MG63 (cell line): ENCODE data around the gene GOLGA6L7. TPM values are rescaled to one million over a fixed set of nuclear protein-coding genes. Genes with fewer than 3 reads are reported as not detected.

Experiments used
- DNase-seq: peaks from one replicate; pipeline ENCODE4 v3.0.0-alpha.2; 2020
- H3K27me3 ChIP-seq: fragments of 250-450 bp; sonication (Bioruptor Pico); 2 replicates; pipeline ENCODE4 v1.5.1; 2020; ENCODE audit warnings: mild to moderate bottlenecking, moderate library complexity
- H3K36me3 ChIP-seq: fragments of 250-450 bp; sonication (Bioruptor Pico); 2 replicates; pipeline ENCODE4 v1.5.1; 2020; ENCODE audit warnings: mild to moderate bottlenecking, moderate library complexity
- H3K4me3 ChIP-seq: fragments of 250-450 bp; sonication (Bioruptor Pico); 2 replicates; pipeline ENCODE4 v1.5.1; 2020; ENCODE audit warnings: mild to moderate bottlenecking, moderate library complexity
- H3K9me3 ChIP-seq: fragments of 250-450 bp; sonication (Bioruptor Pico); 2 replicates; pipeline ENCODE4 v1.5.1; 2020; ENCODE audit warnings: mild to moderate bottlenecking, moderate library complexity
- total RNA-seq: library from RNA; depleted of rRNA; stranded (reverse); fragments of >200 nt; shearing (Covaris generic); gene quantifications from 2 replicates; pipeline ENCODE4 v1.2.3, GENCODE V29; 2014; ENCODE audit warnings: low replicate concordance

GOLGA6L7 gene
- total RNA-seq, 1 experiment from 2014 or later: not detected

DNA sequence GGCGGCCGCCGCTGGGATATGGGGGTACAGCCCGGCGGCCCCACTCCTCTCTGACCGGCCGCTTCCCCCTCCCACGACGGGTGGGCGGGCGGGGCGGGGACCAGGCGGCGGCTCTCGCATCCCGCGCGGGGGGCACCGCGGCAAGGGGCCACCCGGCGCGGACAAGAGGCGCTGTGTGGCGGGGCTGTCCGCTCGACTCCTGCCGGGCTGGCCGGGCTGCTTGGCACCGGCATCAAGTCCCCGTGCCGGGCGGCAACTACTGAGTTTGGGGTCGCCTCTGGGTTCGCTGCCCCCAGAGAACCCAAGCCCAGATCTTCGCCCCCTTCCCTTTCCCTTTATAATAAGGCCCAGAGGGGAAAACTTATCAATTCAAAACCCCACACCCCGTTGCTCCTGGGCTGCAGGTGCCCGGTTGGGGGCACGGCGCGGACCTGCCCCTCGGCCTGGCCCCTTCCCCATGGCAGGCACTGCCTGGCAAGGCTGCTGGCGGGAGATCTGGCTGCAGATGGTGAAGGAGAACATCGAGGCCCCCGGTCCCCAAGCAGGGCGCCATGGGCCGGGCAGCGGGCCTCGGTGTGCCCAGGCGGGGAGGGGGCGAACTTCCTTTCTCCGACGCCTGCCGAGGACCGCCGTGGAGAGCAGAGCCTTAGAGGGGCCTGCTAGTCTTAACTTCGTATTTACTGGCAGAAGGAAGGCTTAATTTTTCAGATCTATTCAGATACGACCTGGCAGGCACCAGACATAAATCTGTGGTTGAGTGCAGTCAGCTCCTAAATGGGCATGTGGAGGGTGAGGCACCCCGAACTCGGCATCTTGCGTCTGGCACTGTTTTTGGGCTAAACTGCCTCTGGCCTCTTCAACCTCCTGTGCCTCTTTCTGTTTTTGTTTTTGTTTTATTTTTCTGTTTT is 38.2 kb upstream of the GOLGA6L7 start:
- DNase-seq: no peak

GRCh38 chr15:28885630-28886430 is 37.4 kb upstream of the GOLGA6L7 start, which contains the start of gene APBA2:
TSS of gene APBA2 (plus strand) at chr15:28885974. CDS start at chr15:29053885, 167,911 bp downstream.
- Histone ChIP-seq H3K4me3 (peak within 1 kb of the TSS; percentile 58), H3K36me3 (no peaks in the 10 kb centered on the region), H3K27me3 (no peaks in the 10 kb centered on the region), H3K9me3 (no peaks in the 10 kb centered on the region)
- DNase-seq: peak; percentile 50

More for the DNA sequence above, 38.2 kb upstream of the GOLGA6L7 start:
- Histone ChIP-seq H3K9me3 (no peaks in the 10 kb centered on the region), H3K4me3 (peak overlapping the region; percentile 58), H3K36me3 (no peaks in the 10 kb centered on the region), H3K27me3 (no peaks in the 10 kb centered on the region)

DNA sequence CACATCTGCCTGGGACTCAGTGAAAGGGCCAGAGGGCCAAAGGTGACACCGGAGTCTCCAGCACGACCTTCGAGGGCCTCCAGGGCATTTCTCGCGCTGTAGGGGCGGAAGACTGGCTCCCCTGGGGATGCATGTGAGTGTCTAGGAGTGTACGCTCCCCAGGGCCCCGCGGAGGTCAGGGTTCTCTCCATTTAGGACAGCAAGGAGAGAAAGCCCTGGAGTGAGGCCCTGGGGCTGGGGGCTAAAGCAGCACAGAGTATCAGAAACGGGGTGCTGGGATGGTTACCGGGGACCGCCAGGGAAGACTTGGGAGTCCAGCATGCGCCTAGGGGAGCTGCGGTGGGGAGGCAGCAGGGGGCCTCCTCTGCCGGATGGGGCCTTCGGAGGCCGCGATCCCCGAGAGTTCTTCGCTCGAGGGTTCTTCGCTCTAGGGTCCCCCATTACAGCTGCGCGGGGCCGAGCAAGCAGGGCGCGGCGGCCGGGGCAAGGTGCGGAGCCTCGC is 36.7 kb upstream of the GOLGA6L7 start:
- DNase-seq: no peak

DNA sequence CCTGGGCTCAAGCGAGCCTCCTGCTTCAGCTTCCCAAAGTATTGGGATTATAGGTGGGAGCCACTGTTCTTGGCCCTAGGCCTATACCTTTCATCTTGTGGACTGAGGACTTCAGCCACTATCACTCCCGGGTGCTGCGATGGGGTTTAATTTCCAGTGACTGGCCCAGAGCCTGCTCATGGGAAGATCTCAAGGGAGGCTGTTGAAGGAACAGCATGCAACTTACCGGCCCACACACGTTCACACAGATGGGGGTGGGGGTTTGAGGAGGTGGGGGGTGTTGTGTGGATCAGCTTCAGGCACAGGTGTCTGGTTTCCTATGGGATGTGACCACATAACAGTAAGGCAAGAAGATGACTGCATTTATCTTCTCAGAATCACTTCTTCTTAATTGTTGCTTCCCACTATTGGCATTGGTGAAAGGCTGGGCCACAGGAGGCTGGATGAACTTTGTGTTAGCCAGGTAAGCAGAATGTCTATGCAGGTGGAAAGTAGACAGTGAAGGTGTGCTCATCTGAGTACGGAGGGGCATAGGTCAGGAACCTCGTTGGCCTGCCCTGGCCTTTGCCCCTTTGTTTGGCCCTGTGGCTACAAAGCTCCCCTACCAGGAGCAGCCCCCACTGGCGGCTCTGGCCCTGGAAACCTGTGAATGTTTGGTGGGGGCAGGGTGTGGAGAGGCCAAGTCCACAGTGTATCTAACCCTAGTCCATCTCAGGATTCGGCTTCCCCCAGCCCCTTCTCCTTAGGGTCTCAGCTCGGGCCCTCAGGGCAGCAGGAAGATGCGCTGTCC is 35.9 kb upstream of the GOLGA6L7 start:
- H3K4me3 ChIP-seq: no peak overlapping the region
- DNase-seq: no peak
- H3K36me3 ChIP-seq: no peaks in the 10 kb centered on the region
- H3K9me3 ChIP-seq: no peaks in the 10 kb centered on the region
- no peaks in the 10 kb centered on the region for H3K27me3 ChIP-seq

More for the DNA sequence above, 36.7 kb upstream of the GOLGA6L7 start:
- Histone ChIP-seq H3K4me3 (peak overlapping the region; percentile 58), H3K27me3 (no peaks in the 10 kb centered on the region), H3K36me3 (no peaks in the 10 kb centered on the region), H3K9me3 (no peaks in the 10 kb centered on the region)

- no peak overlapping the region for H3K4me3 ChIP-seq
- no peaks in the 10 kb centered on the region for H3K27me3 ChIP-seq
- no peaks in the 10 kb centered on the region for H3K36me3 ChIP-seq
- no peaks in the 10 kb centered on the region for H3K9me3 ChIP-seq
- no peak for DNase-seq
These were observed 33.2 kb upstream of the GOLGA6L7 start for GRCh38 chr15:28881600-28881999.

DNA sequence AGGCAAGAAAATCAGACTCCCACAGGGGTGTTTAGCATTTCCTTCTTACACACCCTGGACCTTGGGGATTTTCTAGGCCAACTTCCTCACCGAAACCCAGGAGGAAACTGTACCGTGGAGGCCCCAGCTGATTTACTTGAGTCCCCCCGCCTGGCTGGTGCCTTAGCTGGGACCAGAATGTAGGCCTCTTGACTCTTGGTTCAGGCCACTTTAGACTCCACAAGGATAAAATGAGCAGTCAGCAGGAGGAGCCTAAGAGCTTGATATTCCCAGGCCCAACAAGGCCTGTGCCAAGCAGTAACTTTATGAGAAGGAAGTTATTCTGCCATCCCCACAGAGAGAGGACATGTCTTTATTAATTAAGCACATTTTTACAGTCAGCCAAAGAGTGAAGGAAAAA is 32.7 kb upstream of the GOLGA6L7 start:
- H3K9me3 ChIP-seq: no peaks in the 10 kb centered on the region
- H3K36me3 ChIP-seq: no peaks in the 10 kb centered on the region
- no peaks in the 10 kb centered on the region for H3K27me3 ChIP-seq
- no peak for DNase-seq
- H3K4me3 ChIP-seq: no peak overlapping the region

GRCh38 chr15:28880680-28881079 is 32.2 kb upstream of the GOLGA6L7 start:
- no peak for DNase-seq
- no peaks in the 10 kb centered on the region for H3K27me3 ChIP-seq

DNA sequence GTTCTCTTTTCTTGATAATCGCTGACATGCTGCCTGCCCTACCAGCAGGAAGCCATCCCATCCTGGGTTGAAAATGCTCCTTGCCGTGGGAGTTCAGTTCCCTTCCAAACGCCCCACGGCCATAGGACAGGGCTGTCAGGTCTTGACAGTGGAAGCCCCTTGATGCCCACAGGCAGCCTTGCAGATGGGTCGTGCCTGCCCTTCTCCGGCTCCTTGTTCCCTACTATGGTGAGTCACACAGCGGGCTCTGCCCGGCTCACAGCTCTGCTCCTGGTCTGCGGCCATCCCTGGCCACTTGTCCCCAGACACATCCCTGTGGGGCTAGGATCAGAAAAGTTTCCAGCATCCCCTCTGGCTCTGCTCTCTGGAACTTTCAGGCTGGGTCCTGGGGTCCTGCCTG is 31.1 kb upstream of the GOLGA6L7 start:
- no peaks in the 10 kb centered on the region for H3K27me3 ChIP-seq
- no peaks in the 10 kb centered on the region for H3K36me3 ChIP-seq
- no peak overlapping the region for H3K4me3 ChIP-seq
- DNase-seq: no peak
- no peaks in the 10 kb centered on the region for H3K9me3 ChIP-seq

More at GRCh38 chr15:28880680-28881079, 32.2 kb upstream of the GOLGA6L7 start:
- Histone ChIP-seq H3K9me3 (no peaks in the 10 kb centered on the region), H3K4me3 (no peak overlapping the region), H3K36me3 (no peaks in the 10 kb centered on the region)

- H3K4me3 ChIP-seq: no peak overlapping the region
- no peak for DNase-seq
- no peaks in the 10 kb centered on the region for H3K9me3 ChIP-seq
- no peaks in the 10 kb centered on the region for H3K36me3 ChIP-seq
- no peaks in the 10 kb centered on the region for H3K27me3 ChIP-seq
These were observed 29.8 kb upstream of the GOLGA6L7 start for GRCh38 chr15:28878209-28878608.

GRCh38 chr15:28876845-28877185 is 28.4 kb upstream of the GOLGA6L7 start:
- no peak overlapping the region for H3K4me3 ChIP-seq
- H3K9me3 ChIP-seq: no peaks in the 10 kb centered on the region
- H3K27me3 ChIP-seq: no peaks in the 10 kb centered on the region
- H3K36me3 ChIP-seq: no peaks in the 10 kb centered on the region
- DNase-seq: no peak

GRCh38 chr15:28876131-28876844 is 27.8 kb upstream of the GOLGA6L7 start:
- no peak for DNase-seq
- no peak overlapping the region for H3K4me3 ChIP-seq

DNA sequence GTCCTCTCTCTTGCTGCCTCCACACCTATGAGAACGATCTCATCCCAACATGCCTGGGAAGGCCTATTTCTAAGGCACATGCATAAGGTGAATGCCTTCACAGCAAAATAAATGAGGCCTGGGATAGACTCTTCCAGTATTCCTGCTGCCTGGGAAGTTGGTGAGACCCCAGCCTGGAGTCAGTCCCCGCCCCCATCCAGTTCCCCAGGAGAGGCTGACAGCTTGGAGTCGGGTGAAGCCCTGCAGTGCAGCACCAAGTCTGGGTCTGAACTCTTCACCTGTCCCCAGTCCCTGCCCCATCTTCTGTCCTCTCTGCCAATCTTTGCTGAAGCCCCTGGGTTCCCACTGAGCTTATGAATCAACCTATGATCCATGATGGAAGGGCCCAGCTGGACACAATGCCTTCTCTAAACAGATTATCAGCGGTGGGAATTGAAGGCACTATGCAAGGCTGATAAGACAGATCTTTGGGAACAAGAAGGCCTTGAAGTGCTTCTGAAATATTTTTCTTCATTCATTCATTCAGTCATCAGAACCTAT is 27.1 kb upstream of the GOLGA6L7 start:
- DNase-seq: no peak
- no peaks in the 10 kb centered on the region for H3K36me3 ChIP-seq
- H3K27me3 ChIP-seq: no peaks in the 10 kb centered on the region
- H3K9me3 ChIP-seq: no peaks in the 10 kb centered on the region
- H3K4me3 ChIP-seq: no peak overlapping the region

More at GRCh38 chr15:28876131-28876844, 27.8 kb upstream of the GOLGA6L7 start:
- Histone ChIP-seq H3K36me3 (no peaks in the 10 kb centered on the region), H3K27me3 (no peaks in the 10 kb centered on the region), H3K9me3 (no peaks in the 10 kb centered on the region)

DNA sequence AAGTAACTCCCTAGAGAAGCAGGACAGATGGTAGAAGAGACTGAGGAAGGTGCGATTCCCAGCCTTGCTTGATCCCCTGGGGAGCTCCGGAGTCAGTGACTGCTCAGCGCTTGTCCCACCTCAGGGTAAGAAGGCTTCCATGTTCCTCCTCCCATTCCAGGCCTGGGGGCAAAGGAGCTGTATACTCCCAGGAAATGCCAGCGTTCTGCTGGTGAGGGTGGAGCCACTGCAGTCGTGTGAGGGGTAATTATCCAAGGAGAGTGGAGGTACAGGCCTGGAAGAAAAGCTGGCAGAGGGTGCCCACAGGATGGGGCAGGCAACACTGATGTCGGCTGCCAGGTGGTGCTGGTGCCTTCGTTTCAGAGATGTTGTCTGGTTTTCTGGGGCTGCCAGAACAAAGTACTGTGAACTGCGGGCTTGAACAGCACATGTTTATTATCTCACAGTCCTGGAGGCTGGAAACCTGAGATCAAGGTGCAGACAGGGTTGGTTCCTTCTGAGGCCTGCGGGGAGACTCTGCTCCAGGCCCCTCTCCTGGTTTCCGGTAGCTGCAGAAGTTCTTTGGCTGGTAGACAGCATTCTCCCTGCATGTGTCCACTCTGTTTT is 25.2 kb upstream of the GOLGA6L7 start:
- no peak overlapping the region for H3K4me3 ChIP-seq
- H3K9me3 ChIP-seq: no peaks in the 10 kb centered on the region
- no peaks in the 10 kb centered on the region for H3K36me3 ChIP-seq
- DNase-seq: no peak
- no peaks in the 10 kb centered on the region for H3K27me3 ChIP-seq

- Histone ChIP-seq H3K36me3 (no peaks in the 10 kb centered on the region), H3K4me3 (no peak overlapping the region), H3K9me3 (no peaks in the 10 kb centered on the region), H3K27me3 (no peaks in the 10 kb centered on the region)
- no peak for DNase-seq
These were observed 24.6 kb upstream of the GOLGA6L7 start for GRCh38 chr15:28873006-28873405.

GRCh38 chr15:28871168-28871567 is 22.7 kb upstream of the GOLGA6L7 start:
- H3K27me3 ChIP-seq: no peaks in the 10 kb centered on the region
- H3K9me3 ChIP-seq: no peaks in the 10 kb centered on the region
- no peak overlapping the region for H3K4me3 ChIP-seq
- H3K36me3 ChIP-seq: no peaks in the 10 kb centered on the region
- DNase-seq: no peak
